Mesodermal cell (in vitro differentiated cells): Measurements from ENCODE around the gene EPB41L4A. TPM values are rescaled to one million over a fixed set of nuclear protein-coding genes. Genes with fewer than 3 reads are reported as not detected.
A peak's percentile ranks its signal among the peaks of the same experiment; 100 is the strongest.
"Not testable (repeated sequence)": the region's sequence is repeated elsewhere in the genome, so short reads cannot be mapped to it uniquely, and the experiment has no call there.

Source experiments
- H3K27ac ChIP-seq: 2 replicates; pipeline ENCODE4 v1.7.0; 2013; ENCODE audit warnings: mild to moderate bottlenecking, low read depth, low read length, moderate library complexity; ENCODE audit not compliant: severe bottlenecking
- H3K36me3 ChIP-seq: 2 replicates; pipeline ENCODE4 v1.7.1; 2013; ENCODE audit warnings: mild to moderate bottlenecking, low read length, moderate library complexity; ENCODE audit not compliant: control insufficient read depth, insufficient read depth
- H3K4me1 ChIP-seq: one replicate; pipeline ENCODE4 v1.7.1; 2013; ENCODE audit warnings: mild to moderate bottlenecking, low read length; ENCODE audit not compliant: insufficient read depth, control insufficient read depth, poor library complexity, severe bottlenecking
- H3K4me3 ChIP-seq: 2 replicates; pipeline ENCODE4 v1.7.0; 2013; ENCODE audit warnings: low read length, control low read depth, mild to moderate bottlenecking; ENCODE audit not compliant: insufficient read depth, poor library complexity, severe bottlenecking; ENCODE audit errors: extremely low read depth
- H3K9me3 ChIP-seq: 2 replicates; pipeline ENCODE4 v1.7.1; 2013; ENCODE audit warnings: mild to moderate bottlenecking, low read length, moderate library complexity; ENCODE audit not compliant: control insufficient read depth
- WGBS, 2 experiments: methylation state at CpG; one replicate each; pipeline ENCODE4 v1.1.5; 2013; ENCODE audit warnings: missing lambda C conversion rate in 2 of 2; ENCODE audit not compliant: insufficient coverage in 2 of 2; 5-methylcytosine and 5-hydroxymethylcytosine counted together
- polyA plus RNA-seq, 2 experiments: library from polyadenylated mRNA; stranded (reverse); fragments of 50-300 nt; gene quantifications; one replicate each; pipeline ENCODE4 v1.2.3, GENCODE V29; 2013

The EPB41L4A gene
- polyA plus RNA-seq (2013, experiment 1 of 2): 11.4 TPM
- 11.0 TPM for polyA plus RNA-seq (2013, experiment 2 of 2)

- Histone ChIP-seq H3K4me3 (peak within 1 kb of the TSS; percentile 78), H3K36me3 (no peaks in the 10 kb centered on the region), H3K27ac (no peak within 1 kb of the TSS), H3K9me3 (no peaks in the 10 kb centered on the region), H3K4me1 (no peaks in the 10 kb centered on the region)
- WGBS, 2 experiments: 0 to 1% methylated on average over 72 to 87 of the region's 103 CpGs
Measured at GRCh38 chr5:112419164-112419985, at the start of gene EPB41L4A. TSS of gene EPB41L4A (minus strand) at chr5:112419277. CDS start at chr5:112419039, 238 bp downstream.

GRCh38 chr5:112467485-112467884 is 48.4 kb upstream of the EPB41L4A start:
- WGBS, 2 experiments: 67% methylated on average over 1 of the region's 1 CpG; no CpG with 5 or more reads in 1 of the 2 experiments
- H3K4me1 ChIP-seq: no peaks in the 10 kb centered on the region
- no peaks in the 10 kb centered on the region for H3K9me3 ChIP-seq
- no peaks in the 10 kb centered on the region for H3K36me3 ChIP-seq
- H3K27ac ChIP-seq: no peak overlapping the region
- H3K4me3 ChIP-seq: no peak overlapping the region

GRCh38 chr5:112466261-112466660 is 47.2 kb upstream of the EPB41L4A start:
- H3K27ac ChIP-seq, H3K36me3 ChIP-seq: not testable (repeated sequence)
- WGBS, 2 experiments: 90 to 94% methylated on average over 10 of the region's 10 CpGs

GRCh38 chr5:112447187-112447760 is 28.2 kb upstream of the EPB41L4A start:
- not testable (repeated sequence) for H3K27ac ChIP-seq, H3K4me3 ChIP-seq, H3K36me3 ChIP-seq, H3K9me3 ChIP-seq, H3K4me1 ChIP-seq
- 91 to 94% methylated on average over 7 to 10 of the region's 10 CpGs for WGBS, 2 experiments

More at GRCh38 chr5:112466261-112466660, 47.2 kb upstream of the EPB41L4A start:
- not testable (repeated sequence) for H3K4me1 ChIP-seq, H3K9me3 ChIP-seq, H3K4me3 ChIP-seq

GRCh38 chr5:112445626-112446350 is 26.7 kb upstream of the EPB41L4A start:
- no peaks in the 10 kb centered on the region for H3K9me3 ChIP-seq
- no peak overlapping the region for H3K4me3 ChIP-seq
- H3K36me3 ChIP-seq: no peaks in the 10 kb centered on the region
- WGBS, 2 experiments: 93 to 97% methylated on average over 4 to 5 of the region's 6 CpGs
- no peak overlapping the region for H3K27ac ChIP-seq
- H3K4me1 ChIP-seq: no peaks in the 10 kb centered on the region

- not testable (repeated sequence) for H3K9me3 ChIP-seq
- WGBS, 2 experiments: 88% methylated on average over 9 to 10 of the region's 12 CpGs
Measured at GRCh38 chr5:112443932-112444331, 24.9 kb upstream of the EPB41L4A start.

GRCh38 chr5:112440031-112440430 is 21.0 kb upstream of the EPB41L4A start:
- H3K4me1 ChIP-seq: peaks cover 8% of the 10 kb centered on the region
- WGBS, 2 experiments: 81% methylated on average over 2 of the region's 2 CpGs; no CpG with 5 or more reads in 1 of the 2 experiments
- no peak overlapping the region for H3K27ac ChIP-seq
- no peaks in the 10 kb centered on the region for H3K9me3 ChIP-seq
- H3K36me3 ChIP-seq: no peaks in the 10 kb centered on the region
- H3K4me3 ChIP-seq: no peak overlapping the region

More at GRCh38 chr5:112443932-112444331, 24.9 kb upstream of the EPB41L4A start:
- H3K36me3 ChIP-seq, H3K27ac ChIP-seq, H3K4me3 ChIP-seq, H3K4me1 ChIP-seq: not testable (repeated sequence)

GRCh38 chr5:112436144-112436543 is 17.1 kb upstream of the EPB41L4A start:
- Histone ChIP-seq H3K9me3 (no peaks in the 10 kb centered on the region), H3K27ac (peak overlapping the region; percentile 36), H3K4me1 (peaks cover 8% of the 10 kb centered on the region), H3K36me3 (no peaks in the 10 kb centered on the region), H3K4me3 (no peak overlapping the region)
- WGBS, 2 experiments: 94 to 100% methylated on average over 1 to 2 of the region's 2 CpGs

- no peaks in the 10 kb centered on the region for H3K9me3 ChIP-seq
- WGBS, 2 experiments: 63 to 77% methylated on average over 1 of the region's 1 CpG
- H3K27ac ChIP-seq: no peak overlapping the region
- peaks cover 8% of the 10 kb centered on the region for H3K4me1 ChIP-seq
- H3K36me3 ChIP-seq: no peaks in the 10 kb centered on the region
- no peak overlapping the region for H3K4me3 ChIP-seq
Measured at GRCh38 chr5:112434641-112435040, 15.6 kb upstream of the EPB41L4A start.

- not testable (repeated sequence) for H3K4me3 ChIP-seq, H3K27ac ChIP-seq, H3K36me3 ChIP-seq, H3K4me1 ChIP-seq, H3K9me3 ChIP-seq
- WGBS, 2 experiments: 80% methylated on average over 1 of the region's 3 CpGs; no CpG with 5 or more reads in 1 of the 2 experiments
Measured at GRCh38 chr5:112426202-112426601, 7.1 kb upstream of the EPB41L4A start.
